Limb (tissue), 2 donors: ENCODE data around the gene PAK3.

Experiments
- DNase-seq, 2 donors: peaks; one replicate each; pipeline ENCODE4 v3.0.0-alpha.2; 2016; ENCODE audit errors: extremely low spot score in 2 of 2

PAK3 gene

GRCh38 chrX:111095974-111096895, at the start of gene PAK3:
Gene PAK3 (plus strand): TSS chrX:111096191. CDS start chrX:111123104, 26,913 bp downstream.
- DNase-seq: peak; percentile 75 to 81

GRCh38 chrX:111047575-111047974, 48.4 kb upstream of the PAK3 start:
- DNase-seq: no peak

- no peak for DNase-seq
Observed at GRCh38 chrX:111052478-111052877, 43.5 kb upstream of the PAK3 start.

GRCh38 chrX:111071542-111072277, 24.3 kb upstream of the PAK3 start:
- DNase-seq: no peak

GRCh38 chrX:111083081-111083480, 12.9 kb upstream of the PAK3 start:
- DNase-seq: no peak

- DNase-seq: no peak
Observed at GRCh38 chrX:111086591-111087006, 9.4 kb upstream of the PAK3 start.

- no peak for DNase-seq
Observed at GRCh38 chrX:111088628-111089027, 7.4 kb upstream of the PAK3 start.

- no peak for DNase-seq
Observed at GRCh38 chrX:111090458-111090857, 5.5 kb upstream of the PAK3 start.

GRCh38 chrX:111098874-111099273, 2.9 kb downstream of the PAK3 start:
- peak in 1 of 2 donors; percentile 62 for DNase-seq

- peak in 1 of 2 donors; percentile 33 for DNase-seq
Observed at GRCh38 chrX:111100191-111100590, 4.2 kb downstream of the PAK3 start.

- no peak for DNase-seq
Observed at GRCh38 chrX:111101580-111101979, 5.6 kb downstream of the PAK3 start.

- no peak for DNase-seq
Observed at GRCh38 chrX:111102636-111103035, 6.6 kb downstream of the PAK3 start.

- DNase-seq: no peak
Observed at GRCh38 chrX:111103246-111103645, 7.3 kb downstream of the PAK3 start.

- DNase-seq: no peak
Observed at GRCh38 chrX:111110098-111110775, 14.2 kb downstream of the PAK3 start.

GRCh38 chrX:111114806-111115205, 18.8 kb downstream of the PAK3 start:
- DNase-seq: no peak

GRCh38 chrX:111116666-111117065, 20.7 kb downstream of the PAK3 start:
- no peak for DNase-seq

GRCh38 chrX:111119341-111119740, 23.4 kb downstream of the PAK3 start:
- no peak for DNase-seq

GRCh38 chrX:111123125-111123524, 27.1 kb downstream of the PAK3 start:
- DNase-seq: no peak

- no peak for DNase-seq
Observed at GRCh38 chrX:111123606-111124179, 27.7 kb downstream of the PAK3 start.

GRCh38 chrX:111124418-111124817, 28.4 kb downstream of the PAK3 start:
- no peak for DNase-seq

GRCh38 chrX:111127038-111127437, 31.0 kb downstream of the PAK3 start:
- no peak for DNase-seq

- no peak for DNase-seq
Observed at GRCh38 chrX:111129921-111130320, 33.9 kb downstream of the PAK3 start.
